ENCODE results near the gene ACSF3. TPM values are rescaled to one million over a fixed set of nuclear protein-coding genes. Genes with fewer than 3 reads are reported as not detected.

Gene ACSF3
- total and polyA plus RNA-seq, 2 experiments from 2014 or later = 20.7 to 28.0 TPM

DNA sequence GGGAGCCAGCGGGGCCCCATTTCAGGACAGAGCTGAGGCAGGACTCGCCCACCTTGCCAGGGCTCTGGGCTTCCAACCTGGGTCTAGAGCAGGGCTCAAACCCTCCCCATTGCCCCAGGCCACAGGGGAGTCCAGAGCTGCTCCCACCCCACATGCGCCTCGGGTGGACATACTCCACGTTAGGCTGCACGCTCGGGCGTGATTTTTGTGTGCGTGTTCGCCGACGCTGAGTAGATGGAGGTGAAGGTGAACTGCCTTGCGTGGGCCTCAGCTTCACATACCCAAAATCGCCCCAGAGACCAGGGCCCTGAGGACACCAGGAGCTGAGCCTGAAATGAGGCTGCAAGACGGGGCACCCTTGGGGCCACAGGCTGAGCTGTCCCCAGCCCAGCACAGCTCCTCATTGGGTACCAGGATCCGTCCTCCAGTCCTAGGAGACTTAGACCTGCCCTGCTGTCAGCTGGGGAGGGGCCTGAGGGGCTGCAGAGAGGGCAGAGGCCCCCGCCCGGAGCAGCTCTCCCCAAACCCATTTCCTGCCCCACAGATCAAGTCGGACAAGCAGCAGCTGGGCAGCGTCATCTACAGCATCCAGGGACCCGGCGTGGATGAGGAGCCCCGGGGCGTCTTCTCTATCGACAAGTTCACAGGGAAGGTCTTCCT lies 86.1 kb downstream of the ACSF3 start:
- no peaks in the 10 kb centered on the region for H3K4me1 ChIP-seq (ENCODE audit: insufficient read depth)
- DNase-seq (ENCODE audit: low spot score) = no peak
- WGBS (ENCODE audit: low lambda C conversion rate, missing lambda C conversion rate) = 89% methylated on average over 24 of the region's 25 CpGs
- H3K9me2 ChIP-seq (replicated peaks; ENCODE audit: insufficient read depth) = no peaks in the 10 kb centered on the region
- H3K4me2 ChIP-seq = no peak overlapping the region
- no peak overlapping the region for H3K4me3 ChIP-seq
- H3K9me3 ChIP-seq (ENCODE audit: low read depth) = no peaks in the 10 kb centered on the region
- TF ChIP-seq EZH2 (IDR thresholded peaks at IDR 0.05; ENCODE audit: borderline replicate concordance) = no peak
- TF ChIP-seq, protein P1, sequence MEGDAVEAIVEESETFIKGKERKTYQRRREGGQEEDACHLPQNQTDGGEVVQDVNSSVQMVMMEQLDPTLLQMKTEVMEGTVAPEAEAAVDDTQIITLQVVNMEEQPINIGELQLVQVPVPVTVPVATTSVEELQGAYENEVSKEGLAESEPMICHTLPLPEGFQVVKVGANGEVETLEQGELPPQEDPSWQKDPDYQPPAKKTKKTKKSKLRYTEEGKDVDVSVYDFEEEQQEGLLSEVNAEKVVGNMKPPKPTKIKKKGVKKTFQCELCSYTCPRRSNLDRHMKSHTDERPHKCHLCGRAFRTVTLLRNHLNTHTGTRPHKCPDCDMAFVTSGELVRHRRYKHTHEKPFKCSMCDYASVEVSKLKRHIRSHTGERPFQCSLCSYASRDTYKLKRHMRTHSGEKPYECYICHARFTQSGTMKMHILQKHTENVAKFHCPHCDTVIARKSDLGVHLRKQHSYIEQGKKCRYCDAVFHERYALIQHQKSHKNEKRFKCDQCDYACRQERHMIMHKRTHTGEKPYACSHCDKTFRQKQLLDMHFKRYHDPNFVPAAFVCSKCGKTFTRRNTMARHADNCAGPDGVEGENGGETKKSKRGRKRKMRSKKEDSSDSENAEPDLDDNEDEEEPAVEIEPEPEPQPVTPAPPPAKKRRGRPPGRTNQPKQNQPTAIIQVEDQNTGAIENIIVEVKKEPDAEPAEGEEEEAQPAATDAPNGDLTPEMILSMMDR (IDR thresholded peaks at IDR 0.05; ENCODE audit: poor library complexity) = no peak
- no peak for TF ChIP-seq EZH2phosphoT487 (IDR thresholded peaks at IDR 0.05; ENCODE audit: low read depth, severe bottlenecking, unreplicated experiment)
- no peaks in the 10 kb centered on the region for H3K27me3 ChIP-seq
- H4K20me1 ChIP-seq (ENCODE audit: insufficient read depth, poor library complexity, severe bottlenecking) = no peaks in the 10 kb centered on the region
- no peaks in the 10 kb centered on the region for H3K79me2 ChIP-seq
- no peak overlapping the region for H3K27ac ChIP-seq
- no peaks in the 10 kb centered on the region for H3K36me3 ChIP-seq (replicated peaks; ENCODE audit: insufficient read depth, low read depth)
- no peak overlapping the region for H2AFZ ChIP-seq

DNA sequence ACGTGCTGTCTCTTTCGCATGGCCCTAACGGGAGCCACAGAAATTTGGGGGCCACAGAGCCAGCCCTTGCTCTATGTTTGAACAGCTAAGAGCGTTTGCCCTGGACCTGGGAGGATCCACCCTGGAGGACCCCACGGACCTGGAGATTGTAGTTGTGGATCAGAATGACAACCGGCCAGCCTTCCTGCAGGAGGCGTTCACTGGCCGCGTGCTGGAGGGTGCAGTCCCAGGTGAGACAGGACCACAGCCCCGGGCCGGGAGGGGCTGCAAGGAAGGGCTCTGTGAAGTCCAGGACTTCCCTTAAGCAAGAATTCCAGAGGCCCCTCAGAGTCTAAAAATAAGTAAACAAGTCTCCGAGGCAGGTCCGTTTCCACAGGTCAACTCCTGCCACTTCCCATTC lies 89.8 kb downstream of the ACSF3 start:
- Histone ChIP-seq H3K9me2 (replicated peaks; ENCODE audit: insufficient read depth) (no peaks in the 10 kb centered on the region), H3K27me3 (no peaks in the 10 kb centered on the region), H3K4me3 (no peak overlapping the region), H3K36me3 (replicated peaks; ENCODE audit: insufficient read depth, low read depth) (no peaks in the 10 kb centered on the region), H3K4me1 (ENCODE audit: insufficient read depth) (no peaks in the 10 kb centered on the region), H3K4me2 (no peak overlapping the region), H3K79me2 (no peaks in the 10 kb centered on the region), H3K9me3 (ENCODE audit: low read depth) (no peaks in the 10 kb centered on the region), H2AFZ (no peak overlapping the region), H4K20me1 (ENCODE audit: insufficient read depth, poor library complexity, severe bottlenecking) (no peaks in the 10 kb centered on the region), H3K27ac (no peak overlapping the region)
- TF ChIP-seq, protein P1 (IDR thresholded peaks at IDR 0.05; ENCODE audit: poor library complexity) = no peak
- TF ChIP-seq EZH2phosphoT487 (IDR thresholded peaks at IDR 0.05; ENCODE audit: low read depth, severe bottlenecking, unreplicated experiment) = no peak
- 60% methylated on average over 13 of the region's 13 CpGs for WGBS (ENCODE audit: low lambda C conversion rate, missing lambda C conversion rate)
- no peak for DNase-seq (ENCODE audit: low spot score)

DNA sequence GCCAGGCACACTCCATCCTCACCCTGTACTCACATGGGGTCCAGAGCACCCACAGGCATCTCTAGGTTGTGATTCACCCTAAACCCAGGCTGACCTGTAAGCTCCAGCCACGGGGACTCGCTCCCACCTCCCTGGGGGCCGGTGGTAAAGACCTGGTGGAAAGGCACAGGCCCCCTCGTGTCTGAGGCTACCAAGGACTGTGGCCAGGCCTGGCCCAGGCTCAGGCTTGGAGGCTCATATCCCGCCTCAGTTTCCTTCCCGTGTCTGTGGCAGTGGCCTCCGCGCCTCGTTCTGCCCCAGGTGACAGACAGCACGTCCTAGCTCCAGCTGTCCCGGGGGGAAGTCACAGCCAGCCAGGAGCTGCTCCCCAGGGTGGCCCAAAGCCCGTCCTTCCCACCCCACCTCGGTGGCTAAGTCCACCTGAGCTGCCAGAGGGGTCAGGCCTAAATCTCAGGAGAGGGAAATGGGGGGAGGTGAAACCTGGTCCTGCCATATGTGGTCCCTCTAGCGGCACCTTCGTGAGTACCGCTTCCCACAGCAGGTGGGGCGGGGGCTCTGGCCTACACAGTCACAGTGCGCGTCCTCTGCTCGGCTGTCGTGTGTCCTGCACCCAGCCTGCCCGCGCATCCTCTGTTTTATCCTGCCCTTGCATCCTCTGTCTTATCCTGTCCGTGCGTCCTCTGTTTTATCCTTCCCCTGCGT lies 90.5 kb downstream of the ACSF3 start:
- TF ChIP-seq EZH2 (IDR thresholded peaks at IDR 0.05; ENCODE audit: borderline replicate concordance) (no peak), EZH2phosphoT487 (IDR thresholded peaks at IDR 0.05; ENCODE audit: low read depth, severe bottlenecking, unreplicated experiment) (no peak)
- TF ChIP-seq, protein P1 (IDR thresholded peaks at IDR 0.05; ENCODE audit: poor library complexity) = no peak
- Histone ChIP-seq H3K4me2 (no peak overlapping the region), H3K36me3 (replicated peaks; ENCODE audit: insufficient read depth, low read depth) (no peaks in the 10 kb centered on the region), H3K79me2 (no peaks in the 10 kb centered on the region), H2AFZ (no peak overlapping the region), H3K4me1 (ENCODE audit: insufficient read depth) (no peaks in the 10 kb centered on the region), H3K27me3 (no peaks in the 10 kb centered on the region), H3K4me3 (no peak overlapping the region), H3K9me3 (ENCODE audit: low read depth) (no peaks in the 10 kb centered on the region), H3K27ac (no peak overlapping the region), H4K20me1 (ENCODE audit: insufficient read depth, poor library complexity, severe bottlenecking) (no peaks in the 10 kb centered on the region), H3K9me2 (replicated peaks; ENCODE audit: insufficient read depth) (no peaks in the 10 kb centered on the region)
- DNase-seq (ENCODE audit: low spot score) = no peak
- WGBS (ENCODE audit: low lambda C conversion rate, missing lambda C conversion rate) = 85% methylated on average over 26 of the region's 26 CpGs

All from hepatocyte (in vitro differentiated cells).